ENCODE measurements around the gene SPOCK2.
"Not testable (repeated sequence)": the region's sequence is repeated elsewhere in the genome, so short reads cannot be mapped to it uniquely, and the experiment has no call there.

SPOCK2 gene

DNA sequence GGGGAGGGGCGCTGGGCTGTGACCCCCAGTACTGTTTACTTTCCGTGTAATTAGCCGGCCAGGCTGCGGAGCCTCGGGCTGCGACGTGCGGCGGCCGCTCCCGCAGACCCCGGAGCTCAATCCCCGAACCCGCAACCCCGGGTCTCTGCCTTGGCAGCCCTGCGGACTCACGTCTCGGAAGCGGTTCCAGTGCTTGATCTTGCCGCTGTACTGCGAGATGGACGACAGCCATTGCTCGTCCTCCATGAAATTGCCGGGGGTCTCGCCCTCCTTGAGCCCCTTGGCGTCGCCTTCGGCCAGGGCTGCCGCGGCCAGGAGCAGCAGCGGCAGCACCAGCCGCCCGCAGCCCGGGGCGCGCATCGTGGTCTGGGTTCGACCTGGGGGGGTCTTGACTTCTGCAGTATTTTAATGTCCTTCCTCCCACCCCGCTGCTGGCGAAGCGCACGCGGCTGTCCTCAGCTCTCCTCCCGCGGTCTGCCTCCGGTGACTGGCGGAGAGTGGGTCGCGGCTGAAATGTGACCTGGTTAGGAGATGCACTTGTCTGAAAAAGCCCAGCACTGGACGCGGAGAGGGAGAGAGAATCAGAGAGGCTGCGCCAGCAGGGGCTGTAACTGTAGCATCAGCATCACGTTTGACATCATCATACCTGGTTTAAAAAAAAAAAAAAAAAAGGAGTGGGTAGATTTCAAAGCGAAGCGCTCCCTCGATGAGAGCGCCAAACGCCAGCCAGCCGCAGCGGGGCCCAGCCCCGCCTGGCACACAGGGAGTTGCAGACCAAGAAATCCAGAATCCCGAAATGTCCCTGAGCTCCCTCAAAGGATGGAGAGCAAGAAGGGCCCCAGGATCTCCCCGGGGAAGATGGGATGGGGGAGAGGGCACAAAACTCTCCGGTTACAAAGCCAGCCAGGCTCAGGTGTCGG, at the start of gene SPOCK2:
Gene SPOCK2, minus strand, starts transcription at position 583 of the 920 bp plus-strand sequence. Its CDS starts 223 bp downstream, at position 360.
- DNase-seq = no peak

GRCh38 chr10:72137583-72137982, 49.2 kb upstream of the SPOCK2 start:
- DNase-seq = no peak

DNA sequence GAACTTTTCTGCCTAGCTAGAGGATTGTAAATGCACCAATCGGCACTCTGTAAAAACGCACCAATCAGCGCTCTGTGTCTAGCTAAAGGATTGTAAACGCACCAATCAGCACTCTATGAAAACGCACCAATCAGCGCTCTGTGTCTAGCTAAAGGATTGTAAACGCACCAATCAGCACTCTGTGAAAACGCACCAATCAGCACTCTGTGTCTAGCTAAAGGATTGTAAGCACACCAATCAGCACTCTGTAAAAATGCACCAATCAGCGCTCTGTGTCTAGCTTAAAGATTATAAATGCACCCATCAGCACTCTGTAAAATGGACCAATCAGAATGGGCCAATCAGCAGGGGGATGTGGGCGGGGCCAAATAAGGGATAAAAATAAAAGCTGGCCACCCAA, 47.9 kb upstream of the SPOCK2 start:
- not testable (repeated sequence) for DNase-seq

DNA sequence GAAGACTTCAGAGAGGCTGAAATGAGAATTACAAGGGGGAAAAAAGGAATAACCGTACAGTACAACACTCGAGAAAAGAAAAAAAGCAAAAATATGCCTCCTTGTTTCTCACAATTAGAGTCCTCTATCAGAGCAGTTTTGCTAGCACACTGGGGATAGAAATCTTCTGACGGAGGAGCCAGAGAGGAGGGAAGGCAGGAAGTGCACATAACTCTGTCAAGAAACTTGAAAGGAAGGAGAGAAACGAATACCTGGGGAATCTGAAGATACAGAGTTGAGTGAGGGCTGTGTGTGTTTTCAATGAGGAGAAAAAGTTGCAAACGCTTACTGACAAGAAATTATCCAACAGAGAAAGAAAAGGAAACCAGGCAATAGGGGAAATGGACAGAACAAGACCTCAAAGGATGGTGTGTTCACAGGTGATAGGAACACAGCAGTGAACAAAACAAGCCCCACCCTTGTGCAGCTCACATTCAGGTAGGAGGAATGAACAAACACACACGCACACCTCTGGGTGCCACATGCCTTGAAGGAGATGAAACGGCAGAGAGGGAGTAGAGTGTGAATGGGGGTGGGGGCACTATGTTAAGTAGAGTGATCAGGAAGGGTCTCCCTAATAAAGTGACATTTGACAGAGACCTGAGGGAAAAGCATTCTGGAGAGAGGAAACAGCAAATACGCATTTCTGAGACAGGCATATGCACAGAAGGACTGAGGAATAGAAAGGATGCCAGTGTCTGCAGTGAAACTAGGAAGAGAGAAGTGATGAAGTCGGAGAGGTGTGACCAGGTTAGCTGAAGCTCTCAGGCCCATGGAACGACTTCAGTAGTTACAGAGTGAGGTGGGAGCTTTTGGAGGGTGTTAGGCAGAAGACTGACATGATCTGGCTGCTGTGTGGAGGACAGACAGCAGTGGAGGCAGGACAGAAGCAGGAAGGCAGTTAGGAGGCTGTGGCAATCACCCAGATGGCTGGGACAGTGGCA, 46.7 kb upstream of the SPOCK2 start:
- no peak for DNase-seq

- DNase-seq = no peak
These were observed 45.2 kb upstream of the SPOCK2 start for GRCh38 chr10:72133517-72133916.

DNA sequence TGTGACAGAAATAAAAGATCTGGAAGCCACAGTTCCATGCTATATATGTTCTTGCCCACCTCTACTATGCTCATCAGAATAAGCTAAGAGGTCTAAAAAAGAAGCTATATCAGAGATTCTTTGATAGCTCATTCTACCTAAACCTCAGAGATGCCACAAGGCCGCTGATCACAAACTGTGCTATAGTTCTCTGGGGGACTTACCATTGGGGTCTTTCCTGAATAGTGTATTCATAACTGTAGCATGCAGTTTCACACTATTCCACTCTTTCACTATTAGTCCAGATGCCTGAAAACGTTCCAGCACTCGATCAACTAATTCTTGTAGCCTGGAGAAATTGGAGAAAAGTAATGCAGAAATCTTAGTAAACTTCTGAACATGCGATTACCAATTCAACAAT, 44.5 kb upstream of the SPOCK2 start:
- no peak for DNase-seq

- no peak for DNase-seq
These were observed 39.2 kb upstream of the SPOCK2 start for GRCh38 chr10:72127571-72127970.

DNA sequence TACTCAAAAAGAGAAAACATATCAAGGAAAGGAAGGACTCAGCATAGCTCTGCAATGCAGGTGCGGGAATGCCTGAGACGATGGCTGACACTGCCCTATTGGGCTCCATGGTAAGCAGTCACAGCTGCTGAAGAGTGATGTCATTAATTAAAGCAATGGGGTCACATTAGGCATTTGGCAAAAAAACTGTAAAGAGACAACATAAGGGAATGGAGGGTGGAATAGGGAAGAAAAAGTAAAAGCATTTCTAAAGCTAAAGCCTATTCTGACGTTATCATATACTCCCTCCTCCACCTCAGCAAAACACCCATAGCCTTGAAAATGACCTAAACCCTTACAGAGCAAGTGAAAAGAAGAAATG, 38.5 kb upstream of the SPOCK2 start:
- DNase-seq = no peak

DNA sequence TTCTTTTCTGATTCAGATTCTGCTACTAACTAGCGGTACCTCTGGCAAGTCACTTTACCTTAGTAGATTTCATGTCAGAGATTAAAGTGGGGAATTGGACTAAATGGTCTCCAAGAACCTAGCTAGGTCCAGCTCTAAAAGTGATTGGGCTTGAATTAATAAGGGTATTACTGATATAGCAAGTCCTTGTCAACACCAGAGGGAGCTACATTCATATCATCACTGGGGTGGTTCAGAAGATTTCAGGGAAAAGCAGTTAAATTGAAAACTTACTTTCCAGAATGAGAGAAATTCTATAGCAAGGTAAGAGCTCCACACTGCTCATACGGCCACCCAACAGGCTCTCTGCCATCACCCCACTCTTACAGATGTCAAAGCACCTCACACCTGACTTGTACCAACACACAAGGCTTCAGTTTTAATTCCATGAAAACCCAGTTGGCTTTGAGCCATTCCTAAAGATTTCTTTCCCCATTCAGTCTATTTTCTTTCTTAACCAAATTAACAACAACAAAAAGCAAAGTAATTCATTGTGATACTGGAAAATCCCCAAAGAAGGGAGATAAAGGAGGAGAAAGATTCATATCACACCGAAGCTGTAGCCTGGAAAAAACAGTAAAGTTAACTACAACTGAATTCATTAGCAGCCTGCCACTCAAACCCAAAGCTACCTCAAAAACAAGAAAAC, 38.0 kb upstream of the SPOCK2 start:
- no peak for DNase-seq

DNA sequence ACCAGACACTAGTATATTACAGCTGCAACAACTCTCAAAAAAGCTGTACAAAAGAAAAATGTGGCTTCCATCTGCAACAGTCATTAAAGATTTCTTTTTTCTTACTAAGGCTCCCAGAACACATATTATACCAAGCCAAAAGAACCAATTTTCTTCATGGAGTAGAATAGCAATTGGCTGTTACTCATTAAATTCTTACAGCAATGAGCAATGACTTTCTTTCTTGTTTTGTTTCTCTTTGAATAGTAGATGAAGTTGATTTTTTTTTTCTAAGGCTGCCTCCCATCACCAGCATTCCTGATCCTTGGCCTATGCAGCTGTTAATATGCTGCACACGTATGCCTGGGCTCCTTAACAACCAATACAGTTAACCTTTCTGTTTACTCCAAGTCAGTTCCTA, 36.6 kb upstream of the SPOCK2 start:
- DNase-seq = no peak

DNA sequence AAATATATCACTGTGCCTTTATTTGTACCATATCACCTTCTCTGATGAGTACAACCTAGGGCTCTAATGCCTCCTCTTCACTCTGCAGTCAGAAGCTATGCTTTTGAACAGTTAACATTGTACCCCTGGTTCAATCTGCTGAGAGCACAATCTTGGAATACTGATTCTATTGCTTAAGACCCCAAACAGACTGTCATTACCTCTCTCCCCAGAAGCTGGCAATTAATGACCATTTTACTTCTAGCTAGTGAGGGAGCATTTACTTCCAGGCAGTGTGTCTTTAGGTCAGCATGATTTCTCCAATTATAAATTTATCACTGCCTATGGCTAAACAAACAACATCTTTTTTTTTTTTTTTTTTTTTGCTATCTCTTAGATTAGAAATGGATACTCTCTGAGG, 36.0 kb upstream of the SPOCK2 start:
- DNase-seq = no peak

DNA sequence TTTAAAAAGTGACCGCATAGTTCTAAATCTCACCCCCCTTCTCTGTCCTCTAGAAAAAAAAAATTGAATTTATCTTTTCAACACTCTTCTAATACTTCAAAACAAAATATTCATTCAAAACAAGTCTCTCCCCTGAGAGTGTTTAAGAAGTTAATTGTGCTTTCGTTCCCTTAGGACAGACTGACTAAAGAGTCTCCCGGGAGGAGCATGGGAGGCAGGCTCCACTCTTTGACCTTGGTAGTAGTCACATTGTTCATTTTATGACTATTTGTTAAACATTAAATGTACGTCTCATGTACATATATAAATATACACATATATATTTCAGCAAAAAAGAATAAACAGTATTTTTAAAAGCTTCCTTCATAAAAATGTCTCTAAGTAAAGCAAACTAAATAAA, 35.3 kb upstream of the SPOCK2 start:
- no peak for DNase-seq

GRCh38 chr10:72122221-72122620, 33.9 kb upstream of the SPOCK2 start:
- no peak for DNase-seq

DNA sequence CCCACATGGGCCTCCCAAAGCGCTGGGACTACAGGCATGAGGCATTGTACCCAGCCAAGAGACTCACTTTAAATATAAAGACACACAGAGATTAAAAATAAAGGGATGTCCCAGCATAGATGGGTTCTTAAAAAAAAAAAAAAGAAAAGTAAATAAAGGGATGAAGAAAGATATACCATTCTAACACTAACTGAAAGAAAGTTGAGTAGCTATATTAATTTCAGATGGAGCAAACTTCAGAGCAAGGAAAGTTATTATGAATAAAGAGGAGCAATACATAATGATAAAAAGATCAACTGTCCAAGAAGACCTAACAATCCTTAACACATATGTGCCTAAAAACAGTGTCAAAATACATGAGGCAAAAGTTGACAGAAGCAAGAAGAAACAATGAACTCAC, 33.0 kb upstream of the SPOCK2 start:
- no peak for DNase-seq

DNA sequence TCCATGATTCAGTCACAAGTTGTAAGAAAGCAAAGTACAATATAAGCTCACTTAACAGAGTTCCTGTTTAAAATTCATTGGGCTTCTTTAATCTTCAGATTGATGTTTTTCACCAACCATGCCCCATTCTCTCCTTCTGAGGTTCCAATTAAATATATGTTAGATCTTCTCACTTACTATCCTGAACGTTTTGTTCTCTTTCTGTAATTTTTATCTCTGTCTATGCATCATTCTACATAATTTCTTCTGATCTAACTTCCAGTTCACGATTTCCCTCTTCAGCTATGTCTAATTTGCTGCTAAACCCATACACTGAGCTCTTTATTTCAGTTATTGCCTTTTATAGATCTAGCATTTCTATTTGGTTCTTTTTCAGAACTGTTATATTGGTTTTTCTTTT, 28.0 kb upstream of the SPOCK2 start:
- DNase-seq = no peak

- no peak for DNase-seq
These were observed 26.5 kb upstream of the SPOCK2 start for GRCh38 chr10:72114706-72115450.

GRCh38 chr10:72110673-72111401, 22.5 kb upstream of the SPOCK2 start:
- DNase-seq = no peak

DNA sequence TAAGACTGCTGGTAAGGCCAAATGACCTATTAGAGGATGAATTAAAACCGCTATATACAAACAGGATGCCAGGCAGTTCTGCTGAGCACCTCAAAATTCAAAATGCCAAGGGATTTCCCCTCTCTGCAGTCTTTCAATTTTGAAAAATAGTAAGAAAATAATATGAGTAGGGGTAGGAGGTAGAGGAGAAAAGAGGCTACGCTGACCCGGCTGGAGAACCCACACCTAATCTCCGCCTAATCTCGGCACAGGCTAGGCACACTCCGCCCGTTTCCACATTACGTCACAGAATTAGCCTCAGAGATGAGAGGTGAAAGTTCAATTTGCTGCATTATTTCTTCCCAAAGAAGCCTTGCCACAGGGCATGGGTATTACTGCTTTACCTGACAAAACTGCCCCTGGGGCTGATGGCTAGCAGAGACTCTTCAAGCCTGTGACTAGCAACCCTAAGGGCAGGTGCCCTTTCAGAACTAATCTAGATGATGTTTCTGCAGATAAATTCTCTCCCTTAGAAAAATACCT, 21.3 kb upstream of the SPOCK2 start:
- no peak for DNase-seq

DNA sequence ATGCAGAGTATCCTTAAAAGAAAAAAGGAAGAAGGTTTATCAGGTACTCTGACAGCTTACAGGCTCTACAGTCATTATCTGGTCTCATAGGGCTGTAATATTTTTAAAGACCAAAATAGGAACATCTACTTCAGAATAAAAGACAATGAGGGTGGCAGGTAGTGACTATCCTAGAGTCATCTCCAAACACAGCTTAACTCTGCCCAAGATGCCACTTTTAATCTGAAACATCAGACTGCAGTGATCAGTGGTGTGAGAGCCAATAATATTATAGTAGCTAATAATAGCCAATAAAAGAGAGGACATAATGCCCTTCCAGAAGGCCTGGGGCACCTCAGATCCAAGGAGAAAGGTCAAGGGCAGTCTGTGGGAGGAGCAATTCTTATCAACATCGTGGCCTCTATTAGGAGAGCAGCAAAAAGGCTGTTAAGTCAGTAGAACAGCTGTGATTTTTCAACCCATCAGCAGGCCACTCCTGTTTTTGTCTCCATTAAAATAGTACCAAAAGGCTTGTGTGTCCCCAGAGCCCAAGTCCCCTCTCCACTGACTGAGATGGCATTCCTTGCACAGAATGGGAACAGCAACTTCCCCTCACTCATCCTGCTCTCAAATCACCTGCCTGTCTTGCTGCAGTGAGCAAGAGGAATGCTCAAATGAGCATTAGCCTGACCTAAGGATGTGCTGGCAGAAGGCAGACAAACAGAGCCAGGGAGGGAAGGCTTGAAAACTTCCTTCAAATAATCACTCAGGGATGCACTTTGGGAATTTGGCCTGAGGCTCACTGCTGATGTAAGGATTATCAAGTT, 20.7 kb upstream of the SPOCK2 start:
- DNase-seq = no peak

DNA sequence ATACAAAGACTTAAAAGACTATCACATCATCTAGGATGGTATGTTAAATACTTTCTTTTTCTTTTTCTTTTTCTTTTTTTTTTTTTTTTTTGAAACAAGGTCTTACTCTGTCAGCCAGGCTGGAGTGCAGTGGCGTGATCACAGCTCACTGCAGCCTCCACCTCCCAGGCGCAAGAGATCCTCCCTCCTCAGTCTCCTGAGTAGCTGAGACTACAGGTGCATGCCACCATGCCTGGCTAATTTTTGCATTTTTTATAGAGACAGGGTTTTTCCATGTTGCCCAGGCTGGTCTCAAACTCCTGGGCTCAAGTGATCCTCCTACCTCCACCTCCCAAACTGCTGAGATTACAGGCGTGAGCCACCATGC, 19.6 kb upstream of the SPOCK2 start:
- DNase-seq = not testable (repeated sequence)
